K562 (cell line): Measurements from ENCODE around the gene CLEC3B. TPM values are rescaled to one million over a fixed set of nuclear protein-coding genes. Genes with fewer than 3 reads are reported as not detected.

Experiments used
- ATAC-seq: fragments of 200-7000 bp; cut with Tn5 transposase; 3 replicates; pipeline ENCODE4 v1.9.1; 2020; ENCODE audit warnings: moderate library complexity
- BruUV-seq: library from RNA; stranded (reverse); fragments of 400-500 nt; replicated peaks from 2 replicates; lab custom pipeline; 2021; lab: Mats Ljungman, UMichigan
- CTCF ChIA-PET: fragments of 300-600 bp; formaldehyde crosslinking; extraction: SDS; loops from one replicate; lab custom pipeline; 2021; ENCODE audit warnings: low intra/inter-chr PET ratio; lab: Yijun Ruan, JAX
- POLR2A ChIA-PET: fragments of 300-600, 350-650 bp; sonication (Branson Sonifier 250); formaldehyde crosslinking; extraction: SDS; loops from one replicate; lab custom pipeline; 2021; ENCODE audit warnings: antibody characterized with exemption, inconsistent platforms; lab: Yijun Ruan, JAX
- DNase-seq, 4 experiments: peaks; one replicate each; pipeline versions ENCODE4 v3.0.0 to v3.0.0-alpha.2; 2011 to 2018; ENCODE audit warnings: low spot score in 3 of 4, mixed read lengths in 3 of 4; ENCODE audit errors: extremely low read depth in 1 of 4
- FAIRE-seq: peaks from 2 replicates; lab custom pipeline; 2011; peaks lifted over from hg19 to GRCh38; lab: Jason Lieb, UNC
- H2AFZ ChIP-seq: 2 replicates; pipeline ENCODE4 v1.6.0; 2011; ENCODE audit warnings: low read depth, low read length, control low read depth, inconsistent platforms
- H3K27ac ChIP-seq: fragments of 200-600 bp; 3 replicates; pipeline ENCODE4 v1.8.0; 2011; ENCODE audit warnings: low read depth, mild to moderate bottlenecking, control low read depth, inconsistent platforms, low read length, moderate library complexity, mixed read lengths; ENCODE audit errors: extremely low read depth
- H3K27me3 ChIP-seq, 2 experiments: fragments of 300-600 bp in 1 of 2; 2 replicates in 1 of 2; 3 replicates in 1 of 2; pipeline versions ENCODE4 v1.6.0 to v1.8.0; 2011; ENCODE audit warnings: inconsistent platforms in 2 of 2, low read length in 2 of 2, mild to moderate bottlenecking in 1 of 2, mixed read lengths in 1 of 2, moderate library complexity in 1 of 2; ENCODE audit not compliant: control insufficient read depth in 2 of 2, insufficient read depth in 2 of 2
- H3K36me3 ChIP-seq: fragments of 300-600 bp; 3 replicates; pipeline ENCODE4 v1.8.0; 2011; ENCODE audit warnings: mild to moderate bottlenecking, low read length, inconsistent platforms; ENCODE audit not compliant: control insufficient read depth, insufficient read depth
- H3K4me1 ChIP-seq, 2 experiments: fragments of 200-600 bp in 1 of 2; replicated peaks in 1 of 2; 2 replicates in 1 of 2; 3 replicates in 1 of 2; pipeline versions ENCODE4 v1.5.1 to v1.8.0; 2011; ENCODE audit warnings: inconsistent platforms in 2 of 2, low read length in 2 of 2, mild to moderate bottlenecking in 1 of 2, mixed read lengths in 1 of 2, moderate library complexity in 1 of 2; ENCODE audit not compliant: control insufficient read depth in 2 of 2, insufficient read depth in 2 of 2
- H3K4me2 ChIP-seq: 2 replicates; pipeline ENCODE4 v1.6.1; 2011; ENCODE audit warnings: low read length, control low read depth, inconsistent platforms, mixed read lengths; ENCODE audit not compliant: insufficient read depth
- H3K4me3 ChIP-seq: fragments of 200-600 bp; sonication (generic), shearing (Covaris generic); 2 replicates; pipeline ENCODE4 v1.5.1; 2016; ENCODE audit warnings: control low read depth, inconsistent platforms
- H3K79me2 ChIP-seq: fragments of 200-600 bp; 3 replicates; pipeline ENCODE4 v1.8.0; 2011; ENCODE audit warnings: low read length, inconsistent platforms; ENCODE audit not compliant: control insufficient read depth, insufficient read depth
- H3K9ac ChIP-seq, 2 experiments: 2 replicates each; pipeline versions ENCODE4 v1.6.0 to v1.6.1; 2011; ENCODE audit warnings: low read depth in 2 of 2, low read length in 2 of 2, control low read depth in 1 of 2, inconsistent platforms in 1 of 2, mild to moderate bottlenecking in 1 of 2, mixed read lengths in 1 of 2; ENCODE audit not compliant: insufficient read depth in 1 of 2
- H3K9me1 ChIP-seq: one replicate; pipeline ENCODE4 v1.6.0; 2011; ENCODE audit warnings: inconsistent platforms, mild to moderate bottlenecking, low read length, moderate library complexity; ENCODE audit not compliant: control insufficient read depth, insufficient read depth
- H3K9me3 ChIP-seq: replicated peaks from 2 replicates; pipeline ENCODE4 v1.5.1; 2011; ENCODE audit warnings: low read depth, low read length, inconsistent platforms; ENCODE audit not compliant: control insufficient read depth, insufficient read depth
- H4K20me1 ChIP-seq: replicated peaks from 2 replicates; pipeline ENCODE4 v1.6.1; 2011; ENCODE audit warnings: low read length, inconsistent platforms, mixed read lengths; ENCODE audit not compliant: control insufficient read depth, insufficient read depth
- BRF1 ChIP-seq: IDR thresholded peaks from 3 replicates; pipeline ENCODE4 v1.6.1; 2011; ENCODE audit warnings: borderline replicate concordance, mild to moderate bottlenecking; ENCODE audit not compliant: insufficient read length; ENCODE audit errors: extremely low read depth
- DACH1 ChIP-seq: fragments of 450-650 bp; IDR thresholded peaks from 2 replicates; pipeline ENCODE4 v1.6.1; 2018; ENCODE audit not compliant: partially characterized antibody
- E2F5 ChIP-seq: sonication (generic); formaldehyde crosslinking; IDR thresholded peaks from 2 replicates; pipeline ENCODE4 v1.8.0; 2022; ENCODE audit warnings: mild to moderate bottlenecking, missing genetic modification reagents
- HMGXB4 ChIP-seq: sonication (generic); formaldehyde crosslinking; IDR thresholded peaks from 2 replicates; pipeline ENCODE4 v1.8.1; 2023; ENCODE audit warnings: mild to moderate bottlenecking, missing genetic modification reagents
- HSF4 ChIP-seq: fragments of 250-450 bp; sonication (Bioruptor Pico); IDR thresholded peaks from 2 replicates; pipeline ENCODE4 v2.1.2; 2022; ENCODE audit warnings: mild to moderate bottlenecking, moderate library complexity, borderline replicate concordance
- JUND ChIP-seq, 2 experiments: IDR thresholded peaks; 2 replicates in 1 of 2; 3 replicates in 1 of 2; pipeline ENCODE4 v1.6.1; 2011; ENCODE audit warnings: borderline replicate concordance in 2 of 2, low read depth in 2 of 2, low read length in 2 of 2, improper control_type of control experiment in 1 of 2, missing biosample characterization in 1 of 2, missing genetic modification characterization in 1 of 2, missing genetic modification reagents in 1 of 2
- KDM1A ChIP-seq, 2 experiments: fragments of 450-650 bp; IDR thresholded peaks; 2 replicates each; pipeline ENCODE4 v1.6.1; 2016; ENCODE audit warnings: mild to moderate bottlenecking in 2 of 2
- MCM7 ChIP-seq, 2 experiments: fragments of 450-650 bp; IDR thresholded peaks; 2 replicates each; pipeline ENCODE4 v1.6.1; 2016 to 2018
- MIER1 ChIP-seq: fragments of 450-650 bp; IDR thresholded peaks from 2 replicates; pipeline ENCODE4 v1.6.1; 2016; ENCODE audit warnings: antibody characterized with exemption, mild to moderate bottlenecking, low read depth
- POLR2A ChIP-seq: fragments of 450-650 bp; conservative IDR thresholded peaks from 2 replicates; pipeline ENCODE4 v1.6.1; 2016
- RNF2 ChIP-seq: sonication (generic); IDR thresholded peaks from 2 replicates; pipeline ENCODE4 v1.6.1; 2016
- ZBTB43 ChIP-seq: sonication (generic); formaldehyde crosslinking; IDR thresholded peaks from 2 replicates; pipeline ENCODE4 v1.8.0; 2023; ENCODE audit warnings: mild to moderate bottlenecking, missing genetic modification reagents
- ZBTB9 ChIP-seq: fragments of 450-650 bp; formaldehyde crosslinking; IDR thresholded peaks from 2 replicates; pipeline ENCODE4 v1.4.0; 2020; ENCODE audit warnings: mild to moderate bottlenecking, moderate library complexity
- ZFP1 ChIP-seq: fragments of 450-650 bp; formaldehyde crosslinking; IDR thresholded peaks from 2 replicates; pipeline ENCODE4 v1.4.0; 2020; ENCODE audit warnings: mild to moderate bottlenecking, mixed read lengths
- ZNF311 ChIP-seq: fragments of 250-450 bp; sonication (Bioruptor Pico); IDR thresholded peaks from 2 replicates; pipeline ENCODE4 v1.4.0; 2020; ENCODE audit warnings: mild to moderate bottlenecking, moderate library complexity
- WGBS: fragments of 100-300 bp; shearing (Covaris generic); methylation state at CpG from one replicate; pipeline ENCODE4 v1.1.6; 2016; ENCODE audit warnings: low coverage, mixed read lengths; ENCODE audit not compliant: insufficient coverage; ENCODE audit errors: missing lambda C conversion rate; 5-methylcytosine and 5-hydroxymethylcytosine counted together
- in situ Hi-C: fragments of 300-500 bp; cut with MboI; formaldehyde crosslinking; loops from 4 replicates; pipeline ENCODE4 v1.15.0; 2018; ENCODE audit warnings: inconsistent platforms, mixed read lengths
- intact Hi-C: fragments of 100-400 bp; cut with micrococcal nuclease; formaldehyde crosslinking; loops from 2 replicates; pipeline ENCODE4 v1.14.2; 2022
- polyA plus RNA-seq, 8 experiments: library from polyadenylated mRNA; depleted of rRNA in 4 of 8; stranded (reverse) in 5 of 8; unstranded in 3 of 8; fragments of >200 nt; fragmentation: Nextera tagmentation in 2 of 8; fragmentation: Illumina TruSeq in 1 of 8; extraction: Ambion mirVana in 2 of 8; extraction: Trizol in 1 of 8; gene quantifications; 2 replicates each; pipeline versions ENCODE4 v1.2.1 to v1.2.3, GENCODE V29; 2011 to 2014; ENCODE audit warnings: inconsistent platforms in 1 of 8, missing spikeins in 1 of 8
- total RNA-seq, 7 experiments: library from RNA; depleted of rRNA in 6 of 7; stranded (reverse); fragments of >200 nt in 6 of 7; fragmentation: Illumina TruSeq in 2 of 7; extraction: Trizol in 2 of 7; gene quantifications; 2 replicates each; pipeline versions ENCODE4 v1.2.1 to v1.2.3, GENCODE V29; 2011 to 2021; ENCODE audit warnings: low replicate concordance in 1 of 7

Gene CLEC3B
- total and polyA plus RNA-seq, 9 of the 15 experiments (the other 6 are each of a cell fraction or from before 2014, with no cell fraction given) = not detected

GRCh38 chr3:45016916-45017315 is 9.2 kb upstream of the CLEC3B start:
- H2AFZ ChIP-seq = no peak overlapping the region
- WGBS = 86% methylated on average over 2 of the region's 2 CpGs
- intact Hi-C loops (no loop called here), in situ Hi-C loops (no loop called here)
- TF ChIP-seq JUND (IDR thresholded peaks at IDR 0.05; ENCODE audit: borderline replicate concordance, low read depth, low read length) = no peak
- no peak for TF ChIP-seq JUND (tag; IDR thresholded peaks at IDR 0.05; ENCODE audit: borderline replicate concordance, low read depth, low read length)
- no peak for TF ChIP-seq MCM7 (IDR thresholded peaks at IDR 0.05)
- no peak for TF ChIP-seq E2F5 (CRISPR knock-in tag)
- no peak for TF ChIP-seq ZBTB43 (CRISPR knock-in tag)
- TF ChIP-seq ZFP1 (CRISPR knock-in tag) = no peak
- TF ChIP-seq ZNF311 (CRISPR knock-in tag) = no peak
- no peak for TF ChIP-seq BRF1
- no peak for TF ChIP-seq POLR2A
- no peak for TF ChIP-seq ZBTB9 (CRISPR knock-in tag)
- TF ChIP-seq HSF4 = no peak
- TF ChIP-seq RNF2 = no peak
- TF ChIP-seq MIER1 = no peak
- no peak for TF ChIP-seq DACH1
- no peak for TF ChIP-seq KDM1A (IDR thresholded peaks at IDR 0.05)
- no peak for TF ChIP-seq HMGXB4
- H3K4me2 ChIP-seq = no peak overlapping the region
- no peaks in the 10 kb centered on the region for H3K27me3 ChIP-seq
- H3K27ac ChIP-seq = no peak overlapping the region
- peaks cover 0 to 5% of the 10 kb centered on the region in 2 experiments; a peak in 1 of 5 replicates for H3K4me1 ChIP-seq
- BruUV-seq = no TSS peak
- 0 out of 2 replicates have a peak, but pooled peaks cover 3% of the 10 kb centered on the region for H4K20me1 ChIP-seq
- CTCF ChIA-PET = interaction anchor here (0.6 kb wide), 1 partner anchor 193 kb away, joined by 3 read pairs; no protein-coding TSS in a partner anchor
- H3K9me1 ChIP-seq = no peaks in the 10 kb centered on the region
- H3K79me2 ChIP-seq = no peaks in the 10 kb centered on the region
- H3K36me3 ChIP-seq = peaks cover 30% of the 10 kb centered on the region; the same call in 2 of the 3 replicates
- POLR2A ChIA-PET = interaction anchor here (0.6 to 2.5 kb wide), 4 partner anchors 11 to 207 kb away, joined by 3 to 7 read pairs (median 3); no protein-coding TSS in a partner anchor
- DNase-seq = no peak
- H3K9me3 ChIP-seq = no peaks in the 10 kb centered on the region
- H3K9ac ChIP-seq = no peak overlapping the region
- H3K4me3 ChIP-seq = no peak overlapping the region
- peak; percentile 48 for FAIRE-seq
- no peak for ATAC-seq
